ENCODE results near the gene SVIL.

DNA sequence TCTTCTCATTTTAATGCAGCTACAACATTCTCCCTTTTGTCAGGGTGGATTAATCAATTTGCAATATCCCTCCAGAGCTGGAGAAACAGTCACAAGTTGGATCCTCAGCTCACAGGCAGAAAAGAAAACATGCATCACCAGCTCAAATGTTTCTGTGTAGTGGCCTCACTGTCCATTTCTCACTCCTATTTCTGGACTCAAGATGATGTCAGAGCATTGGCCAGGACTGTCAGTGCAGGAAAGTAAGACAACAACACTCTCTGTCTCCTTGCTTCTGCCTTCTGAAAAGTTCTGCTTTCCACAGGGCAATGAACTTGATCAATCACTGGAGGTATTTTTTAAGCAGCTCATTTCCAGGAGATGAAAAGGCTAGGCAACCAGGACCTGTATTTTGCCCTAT is 8.2 kb upstream of the SVIL start:
- TF ChIP-seq, protein P1, sequence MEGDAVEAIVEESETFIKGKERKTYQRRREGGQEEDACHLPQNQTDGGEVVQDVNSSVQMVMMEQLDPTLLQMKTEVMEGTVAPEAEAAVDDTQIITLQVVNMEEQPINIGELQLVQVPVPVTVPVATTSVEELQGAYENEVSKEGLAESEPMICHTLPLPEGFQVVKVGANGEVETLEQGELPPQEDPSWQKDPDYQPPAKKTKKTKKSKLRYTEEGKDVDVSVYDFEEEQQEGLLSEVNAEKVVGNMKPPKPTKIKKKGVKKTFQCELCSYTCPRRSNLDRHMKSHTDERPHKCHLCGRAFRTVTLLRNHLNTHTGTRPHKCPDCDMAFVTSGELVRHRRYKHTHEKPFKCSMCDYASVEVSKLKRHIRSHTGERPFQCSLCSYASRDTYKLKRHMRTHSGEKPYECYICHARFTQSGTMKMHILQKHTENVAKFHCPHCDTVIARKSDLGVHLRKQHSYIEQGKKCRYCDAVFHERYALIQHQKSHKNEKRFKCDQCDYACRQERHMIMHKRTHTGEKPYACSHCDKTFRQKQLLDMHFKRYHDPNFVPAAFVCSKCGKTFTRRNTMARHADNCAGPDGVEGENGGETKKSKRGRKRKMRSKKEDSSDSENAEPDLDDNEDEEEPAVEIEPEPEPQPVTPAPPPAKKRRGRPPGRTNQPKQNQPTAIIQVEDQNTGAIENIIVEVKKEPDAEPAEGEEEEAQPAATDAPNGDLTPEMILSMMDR (IDR thresholded peaks at IDR 0.05; ENCODE audit: low read length): no peak
- no peak for TF ChIP-seq EZH2 (optimal IDR thresholded peaks at IDR 0.05; ENCODE audit: low read depth, low read length)
- TF ChIP-seq EZH2phosphoT487 (IDR thresholded peaks at IDR 0.05; ENCODE audit: low read length): no peak

Data from MM.1S (cell line).